HepG2 (cell line): ENCODE measurements around the gene ARL2. TPM values are rescaled to one million over a fixed set of nuclear protein-coding genes. Genes with fewer than 3 reads are reported as not detected.
A peak's percentile ranks its signal among the peaks of the same experiment; 100 is the strongest.

Experiments
- HNF4A ChIP-seq: sonication (generic); formaldehyde crosslinking; IDR thresholded peaks from 2 replicates; pipeline ENCODE4 v1.4.0; 2020; ENCODE audit warnings: missing genetic modification reagents
- IRF2 ChIP-seq: IDR thresholded peaks from 2 replicates; pipeline ENCODE4 v1.6.1; 2018; ENCODE audit warnings: missing genetic modification reagents, missing compliant biosample characterization
- KDM5A ChIP-seq: fragments of 200-600 bp; sonication (generic); IDR thresholded peaks from 2 replicates; pipeline ENCODE4 v1.7.0; 2018; ENCODE audit warnings: antibody characterized with exemption, mild to moderate bottlenecking, low read length, borderline replicate concordance
- PBX3 ChIP-seq: sonication (generic); formaldehyde crosslinking; IDR thresholded peaks from 2 replicates; pipeline ENCODE4 v1.8.1; 2023; ENCODE audit warnings: missing genetic modification reagents, inconsistent platforms, borderline replicate concordance
- TBL1XR1 ChIP-seq: fragments of 150-350 bp; IDR thresholded peaks from 2 replicates; pipeline ENCODE4 v1.6.1; 2014; ENCODE audit warnings: borderline replicate concordance, low read length; ENCODE audit not compliant: partially characterized antibody
- TMF1 ChIP-seq: sonication (generic); formaldehyde crosslinking; IDR thresholded peaks from 2 replicates; pipeline ENCODE4 v1.8.1; 2022; ENCODE audit warnings: low read depth, missing genetic modification reagents
- TRIM22 ChIP-seq: fragments of 450-650 bp; IDR thresholded peaks from 2 replicates; pipeline ENCODE4 v1.6.1; 2017
- ZNF382 ChIP-seq: sonication (generic); formaldehyde crosslinking; IDR thresholded peaks from 2 replicates; pipeline ENCODE4 v1.5.0; 2020; ENCODE audit warnings: missing genetic modification reagents, mild to moderate bottlenecking, borderline replicate concordance
- ZNF546 ChIP-seq: sonication (generic); formaldehyde crosslinking; conservative IDR thresholded peaks from 2 replicates; pipeline ENCODE4 v1.8.1; 2023; ENCODE audit warnings: mild to moderate bottlenecking, missing genetic modification reagents
- ZNF562 ChIP-seq: sonication (generic); formaldehyde crosslinking; IDR thresholded peaks from 2 replicates; pipeline ENCODE4 v1.8.0; 2022; ENCODE audit warnings: missing genetic modification reagents, borderline replicate concordance
- ZNF784 ChIP-seq: sonication (generic); formaldehyde crosslinking; IDR thresholded peaks from 2 replicates; pipeline ENCODE4 v1.5.1; 2020; ENCODE audit warnings: missing genetic modification reagents, mild to moderate bottlenecking, borderline replicate concordance
- polyA plus RNA-seq, 8 experiments: library from polyadenylated mRNA; depleted of rRNA in 3 of 8; stranded (reverse) in 7 of 8; unstranded in 1 of 8; fragments of >200 nt; fragmentation: Illumina TruSeq in 4 of 8; extraction: Trizol in 4 of 8; gene quantifications; 2 replicates each; pipeline versions ENCODE4 v1.2.1 to v1.2.3, GENCODE V29; 2011 to 2016; ENCODE audit warnings: low read depth in 4 of 8, missing spikeins in 1 of 8, mixed read lengths in 1 of 8; ENCODE audit not compliant: insufficient read depth in 1 of 8
- total RNA-seq, 5 experiments: library from RNA; depleted of rRNA; stranded (reverse); fragments of >200 nt; fragmentation: Illumina TruSeq; extraction: Trizol; gene quantifications; 2 replicates each; pipeline ENCODE4 v1.2.3, GENCODE V29; 2016; ENCODE audit warnings: low read depth in 1 of 5
- TF ChIP-seq, protein P1 (sequence below): sonication (generic); formaldehyde crosslinking; IDR thresholded peaks from 2 replicates; pipeline ENCODE4 v1.5.1; 2020; ENCODE audit warnings: mild to moderate bottlenecking, missing genetic modification reagents, moderate library complexity
- TF ChIP-seq, protein P2 (sequence below): sonication (generic); formaldehyde crosslinking; IDR thresholded peaks from 2 replicates; pipeline ENCODE4 v1.5.0; 2020; ENCODE audit warnings: mild to moderate bottlenecking, missing genetic modification reagents

ARL2 gene
- total and polyA plus RNA-seq, 2 of the 13 experiments (the other 11 are each of a cell fraction or from before 2014, with no cell fraction given), result 82.9 to 84.4 TPM

GRCh38 chr11:64998690-64999431, 15.1 kb upstream of the ARL2 start (continued):
- TF ChIP-seq, protein P1, sequence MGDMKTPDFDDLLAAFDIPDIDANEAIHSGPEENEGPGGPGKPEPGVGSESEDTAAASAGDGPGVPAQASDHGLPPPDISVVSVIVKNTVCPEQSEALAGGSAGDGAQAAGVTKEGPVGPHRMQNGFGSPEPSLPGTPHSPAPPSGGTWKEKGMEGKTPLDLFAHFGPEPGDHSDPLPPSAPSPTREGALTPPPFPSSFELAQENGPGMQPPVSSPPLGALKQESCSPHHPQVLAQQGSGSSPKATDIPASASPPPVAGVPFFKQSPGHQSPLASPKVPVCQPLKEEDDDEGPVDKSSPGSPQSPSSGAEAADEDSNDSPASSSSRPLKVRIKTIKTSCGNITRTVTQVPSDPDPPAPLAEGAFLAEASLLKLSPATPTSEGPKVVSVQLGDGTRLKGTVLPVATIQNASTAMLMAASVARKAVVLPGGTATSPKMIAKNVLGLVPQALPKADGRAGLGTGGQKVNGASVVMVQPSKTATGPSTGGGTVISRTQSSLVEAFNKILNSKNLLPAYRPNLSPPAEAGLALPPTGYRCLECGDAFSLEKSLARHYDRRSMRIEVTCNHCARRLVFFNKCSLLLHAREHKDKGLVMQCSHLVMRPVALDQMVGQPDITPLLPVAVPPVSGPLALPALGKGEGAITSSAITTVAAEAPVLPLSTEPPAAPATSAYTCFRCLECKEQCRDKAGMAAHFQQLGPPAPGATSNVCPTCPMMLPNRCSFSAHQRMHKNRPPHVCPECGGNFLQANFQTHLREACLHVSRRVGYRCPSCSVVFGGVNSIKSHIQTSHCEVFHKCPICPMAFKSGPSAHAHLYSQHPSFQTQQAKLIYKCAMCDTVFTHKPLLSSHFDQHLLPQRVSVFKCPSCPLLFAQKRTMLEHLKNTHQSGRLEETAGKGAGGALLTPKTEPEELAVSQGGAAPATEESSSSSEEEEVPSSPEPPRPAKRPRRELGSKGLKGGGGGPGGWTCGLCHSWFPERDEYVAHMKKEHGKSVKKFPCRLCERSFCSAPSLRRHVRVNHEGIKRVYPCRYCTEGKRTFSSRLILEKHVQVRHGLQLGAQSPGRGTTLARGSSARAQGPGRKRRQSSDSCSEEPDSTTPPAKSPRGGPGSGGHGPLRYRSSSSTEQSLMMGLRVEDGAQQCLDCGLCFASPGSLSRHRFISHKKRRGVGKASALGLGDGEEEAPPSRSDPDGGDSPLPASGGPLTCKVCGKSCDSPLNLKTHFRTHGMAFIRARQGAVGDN (CRISPR knock-in tag), result peak; percentile 60
- no peak for TF ChIP-seq TBL1XR1
- TF ChIP-seq ZNF784 (CRISPR knock-in tag), result no peak
- no peak for TF ChIP-seq ZNF562 (CRISPR knock-in tag)
- no peak for TF ChIP-seq ZNF382 (CRISPR knock-in tag)
- no peak for TF ChIP-seq TMF1
- 0 out of 2 replicates have a peak, but pooled peaks have one; percentile 45 for TF ChIP-seq ZNF546 (CRISPR knock-in tag)
- TF ChIP-seq PBX3 (CRISPR knock-in tag), result no peak
- no peak for TF ChIP-seq HNF4A (CRISPR knock-in tag)
- TF ChIP-seq, protein P2, sequence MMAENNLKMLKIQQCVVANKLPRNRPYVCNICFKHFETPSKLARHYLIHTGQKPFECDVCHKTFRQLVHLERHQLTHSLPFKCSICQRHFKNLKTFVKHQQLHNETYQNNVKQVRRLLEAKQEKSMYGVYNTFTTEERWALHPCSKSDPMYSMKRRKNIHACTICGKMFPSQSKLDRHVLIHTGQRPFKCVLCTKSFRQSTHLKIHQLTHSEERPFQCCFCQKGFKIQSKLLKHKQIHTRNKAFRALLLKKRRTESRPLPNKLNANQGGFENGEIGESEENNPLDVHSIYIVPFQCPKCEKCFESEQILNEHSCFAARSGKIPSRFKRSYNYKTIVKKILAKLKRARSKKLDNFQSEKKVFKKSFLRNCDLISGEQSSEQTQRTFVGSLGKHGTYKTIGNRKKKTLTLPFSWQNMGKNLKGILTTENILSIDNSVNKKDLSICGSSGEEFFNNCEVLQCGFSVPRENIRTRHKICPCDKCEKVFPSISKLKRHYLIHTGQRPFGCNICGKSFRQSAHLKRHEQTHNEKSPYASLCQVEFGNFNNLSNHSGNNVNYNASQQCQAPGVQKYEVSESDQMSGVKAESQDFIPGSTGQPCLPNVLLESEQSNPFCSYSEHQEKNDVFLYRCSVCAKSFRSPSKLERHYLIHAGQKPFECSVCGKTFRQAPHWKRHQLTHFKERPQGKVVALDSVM (CRISPR knock-in tag), result peak; percentile 49
- TF ChIP-seq IRF2 (CRISPR knock-in tag), result 0 out of 2 replicates have a peak, but pooled peaks have one; percentile 29
- TF ChIP-seq TRIM22, result no peak
- no peak; the same call in 1 of the 2 replicates for TF ChIP-seq KDM5A
